Upper lobe of right lung (tissue), 1 donor: ENCODE data around the gene PSRC1. TPM values are rescaled to one million over a fixed set of nuclear protein-coding genes. Genes with fewer than 3 reads are reported as not detected.
"Not testable (repeated sequence)": the region's sequence is repeated elsewhere in the genome, so short reads cannot be mapped to it uniquely, and the experiment has no call there.

ENCODE experiments used
- ATAC-seq: fragments of 200-7000 bp; cut with Tn5 transposase; one replicate; pipeline ENCODE4 v1.9.1; 2020; ENCODE audit warnings: mild to moderate bottlenecking, moderate library complexity
- DNase-seq: peaks from one replicate; pipeline ENCODE4 v3.0.0-alpha.2; 2020
- H3K27ac ChIP-seq: fragments of 200-600 bp; one replicate; pipeline ENCODE4 v1.8.0; 2022
- H3K27me3 ChIP-seq: fragments of 200-600 bp; one replicate; pipeline ENCODE4 v1.8.0; 2022; ENCODE audit warnings: mild to moderate bottlenecking
- H3K36me3 ChIP-seq: fragments of 200-600 bp; one replicate; pipeline ENCODE4 v1.8.0; 2022
- H3K4me1 ChIP-seq: fragments of 200-600 bp; one replicate; pipeline ENCODE4 v1.8.0; 2022
- H3K4me3 ChIP-seq: fragments of 200-600 bp; one replicate; pipeline ENCODE4 v1.8.0; 2022; ENCODE audit warnings: mild to moderate bottlenecking
- H3K9me3 ChIP-seq: fragments of 200-600 bp; one replicate; pipeline ENCODE4 v1.8.0; 2022
- CTCF ChIP-seq: fragments of 200-600 bp; IDR thresholded peaks from one replicate; pipeline ENCODE4 v1.8.0; 2022; ENCODE audit warnings: antibody characterized with exemption
- intact Hi-C: fragments of 100-400 bp; cut with DNase I; formaldehyde crosslinking; loops from one replicate; pipeline ENCODE4 v1.11.0; 2022
- total RNA-seq: library from RNA; stranded (reverse); fragmentation: NEBNext Ultra II Directional; extraction: Animal tissue kit (Norgen Biotek cat#: 25700); gene quantifications from one replicate; pipeline ENCODE4 v1.2.1, GENCODE V29; 2021
- donor health status: DM: no; HTN: yes; CAD: no; lungs with severe emphysema.

The PSRC1 gene
- total RNA-seq, 1 donor from 2014 or later: 2.9 TPM

- H3K27ac ChIP-seq: no peak overlapping the region
- ATAC-seq (no peak), DNase-seq (no peak)
- TF ChIP-seq CTCF: no peak
- peaks cover 31% of the 10 kb centered on the region for H3K4me1 ChIP-seq
- H3K27me3 ChIP-seq: no peaks in the 10 kb centered on the region
- H3K4me3 ChIP-seq: no peak overlapping the region
- H3K9me3 ChIP-seq: no peaks in the 10 kb centered on the region
- intact Hi-C loops: no loop called here
- H3K36me3 ChIP-seq: peaks cover 24% of the 10 kb centered on the region
Observed at GRCh38 chr1:109309347-109309746, 26.4 kb upstream of the PSRC1 start.

- DNase-seq: peak; percentile 76
- peak; percentile 76 for ATAC-seq
- Histone ChIP-seq H3K9me3 (no peaks in the 10 kb centered on the region), H3K4me3 (no peak overlapping the region), H3K36me3 (peaks cover 7% of the 10 kb centered on the region), H3K27me3 (no peaks in the 10 kb centered on the region), H3K27ac (peak overlapping the region; percentile 63), H3K4me1 (peaks cover 26% of the 10 kb centered on the region)
- intact Hi-C loops: no loop called here
- TF ChIP-seq CTCF: no peak
Observed at GRCh38 chr1:109307274-109308021, 24.5 kb upstream of the PSRC1 start.

- peak; percentile 75 for DNase-seq
- peaks cover 7% of the 10 kb centered on the region for H3K36me3 ChIP-seq
- no peaks in the 10 kb centered on the region for H3K9me3 ChIP-seq
- no peak within 1 kb of the TSS for H3K4me3 ChIP-seq
- H3K27ac ChIP-seq: peak within 1 kb of the TSS; percentile 65
- intact Hi-C loops: no loop called here
- peaks cover 26% of the 10 kb centered on the region for H3K4me1 ChIP-seq
- H3K27me3 ChIP-seq: no peaks in the 10 kb centered on the region
- no peak for TF ChIP-seq CTCF
- peak; percentile 62 for ATAC-seq
Observed at GRCh38 chr1:109306832-109307273, 23.9 kb upstream of the PSRC1 start, which contains the start of gene MYBPHL. Gene MYBPHL (minus strand): TSS chr1:109307011. CDS start chr1:109306991, 20 bp downstream.

- intact Hi-C loops, H3K36me3 ChIP-seq, H3K4me3 ChIP-seq, H3K27me3 ChIP-seq, H3K9me3 ChIP-seq, DNase-seq: not testable (repeated sequence)
- ATAC-seq: peak; percentile 74
- Histone ChIP-seq H3K4me1 (peaks cover 26% of the 10 kb centered on the region), H3K27ac (peak overlapping the region; percentile 65)
Observed at GRCh38 chr1:109305991-109306390, 23.0 kb upstream of the PSRC1 start.

- Histone ChIP-seq H3K4me3 (no peak overlapping the region), H3K36me3 (peaks cover 3% of the 10 kb centered on the region), H3K9me3 (no peaks in the 10 kb centered on the region), H3K27ac (peak overlapping the region; percentile 65), H3K4me1 (peaks cover 33% of the 10 kb centered on the region), H3K27me3 (no peaks in the 10 kb centered on the region)
- DNase-seq (no peak), ATAC-seq (no peak)
- intact Hi-C loops: no loop called here
- no peak for TF ChIP-seq CTCF
Observed at GRCh38 chr1:109304226-109304920, 21.4 kb upstream of the PSRC1 start.

- peaks cover 36% of the 10 kb centered on the region for H3K4me1 ChIP-seq
- no peaks in the 10 kb centered on the region for H3K27me3 ChIP-seq
- no peak overlapping the region for H3K27ac ChIP-seq
- DNase-seq (no peak), ATAC-seq (no peak)
- TF ChIP-seq CTCF: no peak
- H3K36me3 ChIP-seq: no peaks in the 10 kb centered on the region
- intact Hi-C loops: no loop called here
- no peaks in the 10 kb centered on the region for H3K9me3 ChIP-seq
- no peak overlapping the region for H3K4me3 ChIP-seq
Observed at GRCh38 chr1:109301874-109302273, 18.9 kb upstream of the PSRC1 start.
